ENCODE measurements around the gene EFHC1.

The EFHC1 gene

GRCh38 chr6:52524918-52525317 lies 104.8 kb downstream of the EFHC1 start:
- no peak for DNase-seq (ENCODE audit: low read depth, low spot score)
- in situ Hi-C loops (cut with HindIII; ENCODE audit: low sequenced_read_pairs) = no loop called here
- no peak overlapping the region for H3K4me3 ChIP-seq (ENCODE audit: low read depth, low read length)
- TF ChIP-seq CTCF (IDR thresholded peaks at IDR 0.05; ENCODE audit: low read depth, low read length) = no peak

- no peak overlapping the region for H3K4me3 ChIP-seq (ENCODE audit: low read depth, low read length)
- in situ Hi-C loops (cut with HindIII; ENCODE audit: low sequenced_read_pairs) = no loop called here
- no peak for TF ChIP-seq CTCF (IDR thresholded peaks at IDR 0.05; ENCODE audit: low read depth, low read length)
- DNase-seq (ENCODE audit: low read depth, low spot score) = no peak
These were observed 106.5 kb downstream of the EFHC1 start for GRCh38 chr6:52526634-52527033.

- no peak for DNase-seq (ENCODE audit: low read depth, low spot score)
These were observed 107.3 kb downstream of the EFHC1 start for GRCh38 chr6:52527436-52527835.

GRCh38 chr6:52529311-52529710 lies 109.2 kb downstream of the EFHC1 start:
- no peak for TF ChIP-seq CTCF (IDR thresholded peaks at IDR 0.05; ENCODE audit: low read depth, low read length)
- DNase-seq (ENCODE audit: low read depth, low spot score) = no peak
- no peak overlapping the region for H3K4me3 ChIP-seq (ENCODE audit: low read depth, low read length)
- in situ Hi-C loops (cut with HindIII; ENCODE audit: low sequenced_read_pairs) = no loop called here

More at GRCh38 chr6:52527436-52527835, 107.3 kb downstream of the EFHC1 start:
- in situ Hi-C loops (cut with HindIII; ENCODE audit: low sequenced_read_pairs) = no loop called here
- H3K4me3 ChIP-seq (ENCODE audit: low read depth, low read length) = no peak overlapping the region
- TF ChIP-seq CTCF (IDR thresholded peaks at IDR 0.05; ENCODE audit: low read depth, low read length) = no peak

- no peak for DNase-seq (ENCODE audit: low read depth, low spot score)
These were observed 110.2 kb downstream of the EFHC1 start for GRCh38 chr6:52530351-52530750.

GRCh38 chr6:52531396-52531795 lies 111.3 kb downstream of the EFHC1 start:
- in situ Hi-C loops (cut with HindIII; ENCODE audit: low sequenced_read_pairs) = no loop called here
- H3K4me3 ChIP-seq (ENCODE audit: low read depth, low read length) = no peak overlapping the region
- no peak for DNase-seq (ENCODE audit: low read depth, low spot score)
- TF ChIP-seq CTCF (IDR thresholded peaks at IDR 0.05; ENCODE audit: low read depth, low read length) = no peak

More at GRCh38 chr6:52530351-52530750, 110.2 kb downstream of the EFHC1 start:
- in situ Hi-C loops (cut with HindIII; ENCODE audit: low sequenced_read_pairs) = no loop called here
- H3K4me3 ChIP-seq (ENCODE audit: low read depth, low read length) = no peak overlapping the region
- no peak for TF ChIP-seq CTCF (IDR thresholded peaks at IDR 0.05; ENCODE audit: low read depth, low read length)

- no peak for DNase-seq (ENCODE audit: low read depth, low spot score)
- TF ChIP-seq CTCF (IDR thresholded peaks at IDR 0.05; ENCODE audit: low read depth, low read length) = no peak
- in situ Hi-C loops (cut with HindIII; ENCODE audit: low sequenced_read_pairs) = no loop called here
- H3K4me3 ChIP-seq (ENCODE audit: low read depth, low read length) = no peak overlapping the region
These were observed 111.7 kb downstream of the EFHC1 start for GRCh38 chr6:52531834-52532233.

Data from astrocyte of the spinal cord (primary cell).